HEK293T (cell line): Measurements from ENCODE around the gene NPHP4.

ENCODE experiments used
- BHLHE40 ChIP-seq: fragments of 450-650 bp; IDR thresholded peaks from 2 replicates; pipeline ENCODE4 v1.6.1; 2016; ENCODE audit warnings: mild to moderate bottlenecking, moderate library complexity, borderline replicate concordance
- L3MBTL2 ChIP-seq: fragments of 450-650 bp; conservative IDR thresholded peaks from 2 replicates; pipeline ENCODE4 v1.6.1; 2016; ENCODE audit warnings: mild to moderate bottlenecking
- LEF1 ChIP-seq: fragments of 450-650 bp; IDR thresholded peaks from 2 replicates; pipeline ENCODE4 v1.6.1; 2017; ENCODE audit warnings: mild to moderate bottlenecking, borderline replicate concordance
- SP1 ChIP-seq: fragments of 450-650 bp; IDR thresholded peaks from 2 replicates; pipeline ENCODE4 v1.6.1; 2017
- TF ChIP-seq, protein P1 (sequence below): fragments of 450-650 bp; IDR thresholded peaks from 2 replicates; pipeline ENCODE4 v1.6.1; 2016

DNA sequence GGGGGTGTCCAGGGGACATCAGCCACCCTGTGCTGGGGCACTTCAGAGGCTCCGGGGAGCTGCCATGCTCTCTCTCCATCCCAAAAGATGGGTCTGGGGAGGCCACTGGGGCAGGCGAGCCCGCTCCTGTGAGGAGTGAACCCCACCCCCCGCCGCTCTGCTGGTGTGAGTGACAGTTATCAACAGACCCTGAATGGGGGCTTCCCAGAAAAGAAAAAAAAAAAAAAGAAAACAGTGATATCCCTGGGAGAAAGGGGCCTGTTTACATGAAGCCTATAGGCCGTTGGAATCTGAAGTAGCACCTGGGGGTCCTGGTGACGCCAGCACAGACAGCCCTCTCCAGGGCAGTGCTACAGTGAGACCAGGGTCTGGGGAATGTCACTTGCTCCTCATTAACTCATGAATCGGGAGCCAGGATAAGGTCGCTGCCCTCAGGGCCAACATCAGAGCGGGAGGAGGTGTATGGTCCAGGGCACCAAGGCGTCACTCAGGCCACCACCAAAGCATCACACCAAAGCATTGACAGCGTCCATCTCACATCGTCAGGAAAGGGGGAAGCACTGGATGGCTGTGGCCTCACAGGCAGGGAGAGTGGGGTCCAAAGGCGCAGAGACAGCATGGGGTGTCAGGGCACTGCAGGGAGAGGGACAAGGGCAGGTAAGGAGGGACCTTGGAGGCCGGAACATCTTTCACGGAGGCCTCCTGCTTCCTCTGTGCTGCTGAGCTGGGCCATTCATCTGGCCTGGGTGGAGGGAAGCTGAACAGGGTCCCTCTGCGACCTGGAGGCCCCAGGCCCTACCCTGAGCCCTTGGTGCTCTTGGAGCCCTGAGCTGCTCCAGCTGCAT is 8.4 kb upstream of the NPHP4 start:
- TF ChIP-seq L3MBTL2 (no peak), SP1 (no peak), BHLHE40 (no peak), LEF1 (no peak)
- TF ChIP-seq, protein P1, sequence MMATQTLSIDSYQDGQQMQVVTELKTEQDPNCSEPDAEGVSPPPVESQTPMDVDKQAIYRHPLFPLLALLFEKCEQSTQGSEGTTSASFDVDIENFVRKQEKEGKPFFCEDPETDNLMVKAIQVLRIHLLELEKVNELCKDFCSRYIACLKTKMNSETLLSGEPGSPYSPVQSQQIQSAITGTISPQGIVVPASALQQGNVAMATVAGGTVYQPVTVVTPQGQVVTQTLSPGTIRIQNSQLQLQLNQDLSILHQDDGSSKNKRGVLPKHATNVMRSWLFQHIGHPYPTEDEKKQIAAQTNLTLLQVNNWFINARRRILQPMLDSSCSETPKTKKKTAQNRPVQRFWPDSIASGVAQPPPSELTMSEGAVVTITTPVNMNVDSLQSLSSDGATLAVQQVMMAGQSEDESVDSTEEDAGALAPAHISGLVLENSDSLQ, result no peak
